Naive thymus-derived CD4-positive, alpha-beta T cell (primary cell): ENCODE measurements around the gene CNNM2. TPM values are rescaled to one million over a fixed set of nuclear protein-coding genes. Genes with fewer than 3 reads are reported as not detected.
A peak's percentile ranks its signal among the peaks of the same experiment; 100 is the strongest.
"Not testable (repeated sequence)": the region's sequence is repeated elsewhere in the genome, so short reads cannot be mapped to it uniquely, and the experiment has no call there.

Experiments used
- ATAC-seq: fragments of 150-1000 bp; cut with Tn5 transposase; 2 replicates; pipeline ENCODE4 v1.10.0; 2021; ENCODE audit warnings: mild to moderate bottlenecking, moderate library complexity
- CTCF ChIA-PET: fragments of 350-600 bp; sonication (Branson Sonifier 250); formaldehyde crosslinking; loops from one replicate; lab custom pipeline; 2021; ENCODE audit warnings: antibody characterized with exemption; lab: Charles Lee
- POLR2A ChIA-PET: fragments of 350-600 bp; sonication (Branson Sonifier 250); formaldehyde crosslinking; loops from one replicate; lab custom pipeline; 2021; ENCODE audit warnings: antibody characterized with exemption, inconsistent platforms; lab: Charles Lee
- DNase-seq, 9 donors: peaks; one replicate each; pipeline versions ENCODE4 v3.0.0 to v3.0.0-alpha.2; 2020 to 2022; ENCODE audit warnings: mixed read lengths in 1 of 9
- H3K27ac ChIP-seq: one replicate; pipeline ENCODE4 v1.7.0; 2013; ENCODE audit warnings: mild to moderate bottlenecking, low read depth, low read length, moderate library complexity
- H3K27me3 ChIP-seq, 2 donors: one replicate each; pipeline ENCODE4 v1.7.0; 2013; ENCODE audit warnings: low read length in 2 of 2, mild to moderate bottlenecking in 2 of 2, moderate library complexity in 2 of 2; ENCODE audit not compliant: control insufficient read depth in 2 of 2, insufficient read depth in 2 of 2
- H3K36me3 ChIP-seq, 3 experiments: 1 replicate in 2 of 3; 2 replicates in 1 of 3; pipeline ENCODE4 v1.7.0; 2013; ENCODE audit warnings: low read length in 3 of 3, mild to moderate bottlenecking in 3 of 3, moderate library complexity in 1 of 3; ENCODE audit not compliant: insufficient read depth in 3 of 3, control insufficient read depth in 2 of 3
- H3K4me1 ChIP-seq, 2 donors: one replicate each; pipeline ENCODE4 v1.7.0; 2013; ENCODE audit warnings: low read length in 2 of 2, mild to moderate bottlenecking in 2 of 2, moderate library complexity in 1 of 2; ENCODE audit not compliant: control insufficient read depth in 2 of 2, insufficient read depth in 2 of 2
- H3K4me3 ChIP-seq: 2 replicates; pipeline ENCODE4 v1.7.0; 2013; ENCODE audit warnings: mild to moderate bottlenecking, low read length
- H3K9me3 ChIP-seq, 3 experiments: 1 replicate in 2 of 3; 2 replicates in 1 of 3; pipeline ENCODE4 v1.7.0; 2013; ENCODE audit warnings: low read length in 3 of 3; ENCODE audit not compliant: control insufficient read depth in 2 of 3
- H3K27ac Mint-ChIP-seq, 9 donors: one replicate each; pipeline ENCODE4 v1.8.0; 2020 to 2022; ENCODE audit warnings: mixed read lengths in 9 of 9, mild to moderate bottlenecking in 8 of 9, moderate library complexity in 5 of 9, inconsistent platforms in 2 of 9
- H3K27me3 Mint-ChIP-seq, 5 donors: one replicate each; pipeline ENCODE4 v1.8.0; 2021 to 2022; ENCODE audit warnings: mixed read lengths in 5 of 5, mild to moderate bottlenecking in 1 of 5
- H3K36me3 Mint-ChIP-seq, 5 donors: one replicate each; pipeline ENCODE4 v1.8.0; 2020 to 2022; ENCODE audit warnings: mixed read lengths in 5 of 5, mild to moderate bottlenecking in 3 of 5, inconsistent platforms in 1 of 5
- H3K4me1 Mint-ChIP-seq, 7 donors: one replicate each; pipeline ENCODE4 v1.8.0; 2020 to 2022; ENCODE audit warnings: mixed read lengths in 7 of 7, mild to moderate bottlenecking in 3 of 7, inconsistent platforms in 1 of 7
- H3K4me3 Mint-ChIP-seq, 10 donors: one replicate each; pipeline ENCODE4 v1.8.0; 2020 to 2022; ENCODE audit warnings: mild to moderate bottlenecking in 10 of 10, mixed read lengths in 10 of 10, moderate library complexity in 6 of 10, inconsistent platforms in 2 of 10
- H3K9me3 Mint-ChIP-seq, 11 donors: one replicate each; pipeline ENCODE4 v1.8.0; 2020 to 2022; ENCODE audit warnings: mixed read lengths in 11 of 11, mild to moderate bottlenecking in 4 of 11, inconsistent platforms in 1 of 11, moderate library complexity in 1 of 11
- intact Hi-C, 2 donors: fragments of 100-400 bp; cut with micrococcal nuclease; formaldehyde crosslinking; loops; one replicate each; pipeline ENCODE4 v1.15.1; 2023
- polyA plus RNA-seq, 2 donors: library from polyadenylated mRNA; unstranded; fragments of 300-500 nt; fragmentation: Illumina TruSeq; gene quantifications; one replicate each; pipeline ENCODE4 v1.2.3, GENCODE V29; 2021
- total RNA-seq, 6 experiments: library from RNA in 5 of 6; stranded (reverse) in 5 of 6; gene quantifications; 1 replicate in 5 of 6; 2 replicates in 1 of 6; pipeline ENCODE4 v1.2.3 and lab custom pipeline; 2021 to 2026

CNNM2 gene
- total and polyA plus RNA-seq, 7 experiments from 2014 or later: 4.3 to 17.5 (median 9.7) TPM

DNA sequence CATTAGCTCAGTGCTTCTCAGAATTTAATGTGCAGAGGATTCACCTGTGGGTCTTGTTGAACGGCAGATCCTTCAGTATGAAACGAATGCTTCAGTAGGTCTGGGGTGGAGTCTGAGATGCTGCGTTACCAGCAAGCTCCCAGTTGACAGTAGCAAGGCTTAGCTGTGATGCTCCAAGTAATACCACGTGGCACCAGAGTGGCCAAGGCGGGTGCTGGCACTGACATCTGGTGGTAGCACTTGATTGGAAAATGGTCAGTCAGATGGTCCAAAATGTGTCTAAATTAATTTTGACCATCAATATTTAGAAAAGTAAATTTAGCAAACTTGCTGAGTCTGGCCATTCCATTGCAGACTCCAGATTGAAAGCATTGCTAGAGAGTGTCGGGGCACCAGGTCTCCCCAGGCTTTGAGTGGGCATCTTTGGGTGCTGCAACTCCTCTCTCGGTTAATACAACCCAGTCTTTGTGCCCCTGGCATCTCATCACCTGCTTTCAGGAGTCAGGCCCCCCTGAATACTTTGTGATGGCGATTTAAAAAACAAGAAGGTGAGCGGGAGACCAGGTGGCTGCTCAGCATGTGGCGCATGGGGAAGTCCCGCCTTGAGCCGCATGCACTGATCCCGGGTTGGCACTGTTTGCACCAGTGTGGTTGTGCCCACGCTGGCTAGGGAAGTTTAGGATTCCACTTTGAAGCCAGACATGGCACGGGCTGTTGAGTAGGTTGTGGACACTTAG is 144.9 kb downstream of the CNNM2 start:
- H3K9me3 Mint-ChIP-seq: no peaks in the 10 kb centered on the region
- H3K4me3 ChIP-seq: no peak overlapping the region
- no peaks in the 10 kb centered on the region for H3K27me3 ChIP-seq
- DNase-seq (no peak), ATAC-seq (no peak)
- peak overlapping the region in 1 of 9 donors; percentile 6 for H3K27ac Mint-ChIP-seq
- H3K4me3 Mint-ChIP-seq: no peak overlapping the region
- intact Hi-C loops: loop anchor here in 1 of 2 donors (10.0 kb wide), 1 partner anchor 422 kb away; no protein-coding TSS in a partner anchor
- H3K9me3 ChIP-seq: no peaks in the 10 kb centered on the region
- no peak overlapping the region for H3K27ac ChIP-seq
- H3K4me1 Mint-ChIP-seq: peaks cover 0 to 7% (median 0%) of the 10 kb centered on the region in 7 donors
- CTCF ChIA-PET: interaction anchor here (0.7 to 1.6 kb wide), 3 partner anchors 27 to 436 kb away, joined by 3 to 4 read pairs (median 3); partner anchors contain the start of gene CNNM2
- no peaks in the 10 kb centered on the region for H3K4me1 ChIP-seq
- H3K36me3 ChIP-seq: no peaks in the 10 kb centered on the region
- POLR2A ChIA-PET: no interaction called here
- H3K36me3 Mint-ChIP-seq: peaks cover 0 to 16% (median 0%) of the 10 kb centered on the region in 5 donors
- no peaks in the 10 kb centered on the region for H3K27me3 Mint-ChIP-seq

- ChIA-PET CTCF (interaction anchor here (0.7 to 1.9 kb wide), 2 partner anchors 88 to 148 kb away, joined by 3 to 5 read pairs; partner anchors contain the start of gene CNNM2), POLR2A (interaction anchor here (0.6 kb wide), 1 partner anchor 227 kb away, joined by 4 read pairs; no protein-coding TSS in a partner anchor)
- Histone ChIP-seq H3K27ac (no peak overlapping the region), H3K27me3 (no peaks in the 10 kb centered on the region), H3K9me3 (no peaks in the 10 kb centered on the region), H3K4me3 (no peak overlapping the region), H3K4me1 (no peaks in the 10 kb centered on the region), H3K36me3 (no peaks in the 10 kb centered on the region)
- Mint-ChIP-seq H3K27me3 (no peaks in the 10 kb centered on the region), H3K4me1 (peaks cover 7 to 19% (median 13%) of the 10 kb centered on the region in 7 donors), H3K4me3 (no peak overlapping the region), H3K27ac (no peak overlapping the region), H3K9me3 (no peaks in the 10 kb centered on the region), H3K36me3 (peaks cover 0 to 13% (median 0%) of the 10 kb centered on the region in 5 donors)
- DNase-seq (no peak), ATAC-seq (no peak)
- intact Hi-C loops: loop anchor here (5.0 to 10.0 kb wide), 2 partner anchors 338 to 420 kb away; no protein-coding TSS in a partner anchor
These were observed 146.9 kb downstream of the CNNM2 start for GRCh38 chr10:103064956-103065355.

DNA sequence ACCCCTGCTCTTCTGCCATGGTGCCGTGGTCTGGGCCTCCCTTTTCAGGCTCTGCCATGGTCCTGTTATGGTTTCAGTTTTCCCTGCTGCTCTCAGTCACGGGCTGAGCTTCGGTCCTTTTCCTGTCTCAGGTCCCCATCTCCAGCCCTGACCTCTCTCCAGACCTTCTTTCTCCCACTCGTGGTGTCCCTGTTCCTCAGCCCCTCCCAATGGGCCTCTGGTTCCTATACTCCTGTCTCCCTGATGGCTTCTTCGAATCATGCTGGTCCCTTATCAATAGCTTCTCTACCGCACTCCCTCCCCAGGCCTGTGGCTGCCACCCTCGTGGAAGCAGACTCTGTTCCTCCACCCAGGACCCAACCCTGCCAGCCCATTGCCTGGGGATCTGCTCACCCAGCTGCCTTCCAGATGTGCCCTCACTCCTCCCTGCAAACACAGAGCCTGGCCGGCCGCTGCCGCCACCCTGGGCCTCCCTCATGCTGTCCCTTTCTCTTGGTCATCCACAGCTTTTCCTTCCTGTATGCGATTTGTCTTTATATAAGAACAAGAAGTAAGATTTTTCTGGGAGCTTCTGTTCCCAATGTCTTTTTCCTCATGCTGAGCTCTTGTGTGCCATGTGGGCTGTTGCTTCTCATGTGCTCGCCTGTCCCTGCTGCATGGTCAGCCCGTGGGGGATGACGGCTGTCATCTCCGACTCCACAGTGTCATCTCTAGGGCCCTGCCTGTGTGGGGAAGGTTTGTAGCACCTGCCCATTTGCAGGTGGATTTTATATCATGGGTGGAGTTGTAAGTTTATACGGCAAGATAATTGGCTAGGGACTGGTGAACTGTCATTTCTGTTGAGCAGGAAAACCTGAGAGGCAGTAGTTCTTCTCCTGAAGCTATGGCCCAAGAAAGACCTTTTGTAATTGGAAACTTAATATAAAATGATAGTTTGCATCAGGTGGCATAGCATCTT is 148.3 kb downstream of the CNNM2 start:
- peak overlapping the region in 2 of 9 donors; percentile 36 to 51 for H3K27ac Mint-ChIP-seq
- intact Hi-C loops: loop anchor here (5.0 to 10.0 kb wide), 2 partner anchors 339 to 418 kb away; no protein-coding TSS in a partner anchor
- peaks cover 0 to 13% (median 0%) of the 10 kb centered on the region in 5 donors for H3K36me3 Mint-ChIP-seq
- DNase-seq: no peak
- H3K4me3 Mint-ChIP-seq: no peak overlapping the region
- Histone ChIP-seq H3K4me1 (no peaks in the 10 kb centered on the region), H3K36me3 (no peaks in the 10 kb centered on the region), H3K4me3 (no peak overlapping the region), H3K27me3 (no peaks in the 10 kb centered on the region), H3K9me3 (no peaks in the 10 kb centered on the region), H3K27ac (no peak overlapping the region)
- ChIA-PET CTCF (interaction anchor here (0.7 to 1.9 kb wide), 3 partner anchors 149 to 230 kb away, joined by 3 to 5 read pairs (median 3); partner anchors contain the start of genes CNNM2 and CYP17A1), POLR2A (interaction anchor here (1.3 kb wide), 1 partner anchor 149 kb away, joined by 4 read pairs; the partner anchor contains the start of gene CNNM2)
- no peaks in the 10 kb centered on the region for H3K9me3 Mint-ChIP-seq
- no peaks in the 10 kb centered on the region for H3K27me3 Mint-ChIP-seq
- H3K4me1 Mint-ChIP-seq: peaks cover 16 to 32% (median 23%) of the 10 kb centered on the region in 7 donors
- no peak for ATAC-seq

- intact Hi-C loops: loop anchor here (5.0 to 10.0 kb wide), 2 partner anchors 340 to 418 kb away; no protein-coding TSS in a partner anchor
- ATAC-seq, POLR2A ChIA-PET, DNase-seq, H3K9me3 ChIP-seq, H3K27me3 ChIP-seq, H3K36me3 ChIP-seq, H3K27me3 Mint-ChIP-seq, H3K4me3 ChIP-seq, H3K27ac ChIP-seq, H3K4me3 Mint-ChIP-seq, H3K27ac Mint-ChIP-seq, H3K4me1 ChIP-seq, H3K9me3 Mint-ChIP-seq: not testable (repeated sequence)
- CTCF ChIA-PET: interaction anchor here (0.7 kb wide), 1 partner anchor 150 kb away, joined by 3 read pairs; no protein-coding TSS in a partner anchor
- Mint-ChIP-seq H3K4me1 (peaks cover 16 to 35% (median 23%) of the 10 kb centered on the region in 7 donors), H3K36me3 (peaks cover 0 to 13% (median 0%) of the 10 kb centered on the region in 5 donors)
These were observed 149.0 kb downstream of the CNNM2 start for GRCh38 chr10:103067099-103067477.

DNA sequence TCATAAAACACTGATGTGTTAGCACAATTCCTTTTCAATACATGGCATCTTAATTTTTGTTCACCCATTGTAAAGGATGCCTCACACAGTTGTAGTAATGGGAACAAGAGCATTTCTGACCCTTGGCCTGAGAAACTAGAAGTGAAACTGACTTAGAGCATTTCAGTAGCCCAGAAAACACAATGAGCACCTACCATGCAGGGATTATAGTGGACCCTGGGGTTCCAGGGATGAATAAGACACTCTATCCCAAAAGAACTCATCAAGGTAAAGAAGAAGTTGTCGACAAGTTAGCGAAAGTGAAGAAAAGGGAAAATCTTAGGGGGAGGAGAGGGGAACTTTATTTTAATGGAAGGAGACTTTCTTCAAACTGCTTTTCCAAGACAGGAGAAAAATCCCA is 149.4 kb downstream of the CNNM2 start:
- H3K4me3 Mint-ChIP-seq: no peak overlapping the region
- Histone ChIP-seq H3K4me3 (no peak overlapping the region), H3K27me3 (no peaks in the 10 kb centered on the region), H3K27ac (no peak overlapping the region), H3K4me1 (no peaks in the 10 kb centered on the region), H3K36me3 (peaks cover 0 to 3% (median 0%) of the 10 kb centered on the region in 3 experiments), H3K9me3 (no peaks in the 10 kb centered on the region)
- no peaks in the 10 kb centered on the region for H3K27me3 Mint-ChIP-seq
- H3K9me3 Mint-ChIP-seq: no peaks in the 10 kb centered on the region
- peaks cover 0 to 13% (median 0%) of the 10 kb centered on the region in 5 donors for H3K36me3 Mint-ChIP-seq
- H3K4me1 Mint-ChIP-seq: peaks cover 16 to 35% (median 23%) of the 10 kb centered on the region in 7 donors
- no peak for DNase-seq
- no peak for ATAC-seq
- CTCF ChIA-PET: interaction anchor here (0.7 to 3.2 kb wide), 3 partner anchors 30 to 231 kb away, joined by 3 to 20 read pairs (median 3); partner anchors contain the start of gene CYP17A1
- peak overlapping the region in 1 of 9 donors; percentile 41 for H3K27ac Mint-ChIP-seq
- POLR2A ChIA-PET: no interaction called here
- intact Hi-C loops: loop anchor here (5.0 to 10.0 kb wide), 2 partner anchors 340 to 417 kb away; no protein-coding TSS in a partner anchor
